Fibroblast of pulmonary artery (primary cell): ENCODE measurements around the gene SMO.
"Not testable (repeated sequence)": the region's sequence is repeated elsewhere in the genome, so short reads cannot be mapped to it uniquely, and the experiment has no call there.

Experiments
- DNase-seq: peaks from one replicate; pipeline ENCODE4 v3.0.0-alpha.2; 2010; ENCODE audit warnings: low read depth
- H3K4me3 ChIP-seq: replicated peaks from 2 replicates; pipeline ENCODE4 v1.5.1; 2011; ENCODE audit warnings: low read depth, mild to moderate bottlenecking, control low read depth, low read length, moderate library complexity
- CTCF ChIP-seq: IDR thresholded peaks from 2 replicates; pipeline ENCODE4 v1.5.1; 2011; ENCODE audit warnings: mild to moderate bottlenecking, control low read depth, low read length, inconsistent platforms; ENCODE audit errors: missing control alignments

SMO gene

GRCh38 chr7:129245533-129245932, 57.1 kb downstream of the SMO start:
- DNase-seq = no peak
- no peak for TF ChIP-seq CTCF
- H3K4me3 ChIP-seq = no peak overlapping the region

GRCh38 chr7:129247087-129247486, 58.7 kb downstream of the SMO start:
- no peak for DNase-seq
- no peak overlapping the region for H3K4me3 ChIP-seq
- no peak for TF ChIP-seq CTCF

GRCh38 chr7:129252128-129252527, 63.7 kb downstream of the SMO start:
- H3K4me3 ChIP-seq = no peak overlapping the region
- no peak for TF ChIP-seq CTCF
- no peak for DNase-seq

- DNase-seq, H3K4me3 ChIP-seq: not testable (repeated sequence)
These were observed 64.2 kb downstream of the SMO start for GRCh38 chr7:129252603-129253002.

- DNase-seq = no peak
- TF ChIP-seq CTCF = no peak
- no peak overlapping the region for H3K4me3 ChIP-seq
These were observed 67.4 kb downstream of the SMO start for GRCh38 chr7:129255800-129256199.

GRCh38 chr7:129256221-129256620, 67.8 kb downstream of the SMO start:
- H3K4me3 ChIP-seq = no peak overlapping the region
- no peak for TF ChIP-seq CTCF
- DNase-seq = no peak

GRCh38 chr7:129257168-129257567, 68.7 kb downstream of the SMO start:
- no peak for DNase-seq
- TF ChIP-seq CTCF = no peak
- no peak overlapping the region for H3K4me3 ChIP-seq
